GM21786 (cell line): Measurements from ENCODE around the gene RNF128.
A peak's percentile ranks its signal among the peaks of the same experiment; 100 is the strongest.
"Not testable (repeated sequence)": the region's sequence is repeated elsewhere in the genome, so short reads cannot be mapped to it uniquely, and the experiment has no call there.

Experiments
- ATAC-seq: cut with Tn5 transposase; IDR thresholded peaks from one replicate; pipeline ENCODE4 v1.9.1; 2021; ENCODE audit not compliant: unreplicated experiment

The RNF128 gene

GRCh38 chrX:106742805-106743204 lies 16.3 kb downstream of the RNF128 start:
- no peak for ATAC-seq

DNA sequence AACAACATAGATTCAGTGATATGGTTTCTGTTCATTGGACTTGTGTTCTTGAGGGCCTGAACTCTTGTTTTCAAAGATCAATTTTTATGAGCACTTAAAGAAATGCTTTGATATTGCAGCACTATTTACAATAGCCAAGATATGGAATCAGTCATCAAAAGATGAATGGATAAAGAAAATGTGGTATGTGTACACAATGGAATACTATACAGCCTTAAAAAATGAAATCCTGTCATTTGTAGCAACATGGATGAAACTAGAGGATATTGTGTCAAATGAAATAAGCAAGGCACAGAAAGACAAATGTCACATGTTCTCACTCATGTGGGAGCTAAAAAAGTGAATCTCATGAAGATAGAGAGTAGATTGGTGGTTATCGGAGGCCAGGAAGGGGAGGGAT lies 21.9 kb downstream of the RNF128 start:
- no peak for ATAC-seq

DNA sequence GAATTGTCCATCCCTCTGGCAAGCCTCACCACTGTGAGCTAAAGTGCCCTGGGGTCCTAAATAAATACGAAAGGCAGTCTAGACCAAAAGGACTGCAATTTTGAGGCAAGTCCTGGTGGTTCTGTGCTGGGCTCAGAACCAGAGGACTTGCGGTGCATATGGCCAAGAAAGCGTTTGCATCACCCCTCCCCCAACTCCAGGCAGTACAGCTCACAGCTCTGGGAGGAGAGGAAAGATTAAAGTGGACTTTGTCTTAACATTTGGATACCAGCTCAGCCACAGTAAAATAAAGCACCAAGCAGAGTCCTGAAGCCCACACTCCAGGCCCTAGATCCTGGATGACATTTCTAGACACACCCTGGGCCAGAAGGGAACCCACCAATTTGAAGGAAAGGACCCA lies 24.9 kb downstream of the RNF128 start:
- no peak for ATAC-seq

- ATAC-seq: no peak
Measured at GRCh38 chrX:106752101-106752678, 25.7 kb downstream of the RNF128 start.

- ATAC-seq: not testable (repeated sequence)
Measured at GRCh38 chrX:106769288-106769687, 42.8 kb downstream of the RNF128 start.

DNA sequence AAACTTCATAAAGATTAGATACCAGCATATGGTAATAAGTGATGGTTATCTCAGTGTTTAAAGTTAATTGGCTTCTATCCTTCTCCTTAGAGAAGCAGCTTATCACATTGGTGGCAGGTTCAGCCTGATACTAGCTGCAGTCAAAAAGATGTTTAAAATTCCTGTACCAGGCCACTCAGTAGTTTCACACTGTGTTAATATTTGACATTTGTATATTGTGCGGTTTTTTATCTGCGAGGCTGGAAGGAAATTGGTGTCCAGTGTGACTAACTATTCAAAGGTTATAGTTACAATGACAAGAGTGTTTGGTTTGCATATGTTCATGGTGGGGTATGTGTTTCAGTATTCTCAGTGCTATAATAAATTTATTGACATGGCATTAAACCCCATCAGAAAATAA lies 48.5 kb downstream of the RNF128 start:
- ATAC-seq: no peak

- ATAC-seq: no peak
Measured at GRCh38 chrX:106780264-106780663, 53.8 kb downstream of the RNF128 start.

DNA sequence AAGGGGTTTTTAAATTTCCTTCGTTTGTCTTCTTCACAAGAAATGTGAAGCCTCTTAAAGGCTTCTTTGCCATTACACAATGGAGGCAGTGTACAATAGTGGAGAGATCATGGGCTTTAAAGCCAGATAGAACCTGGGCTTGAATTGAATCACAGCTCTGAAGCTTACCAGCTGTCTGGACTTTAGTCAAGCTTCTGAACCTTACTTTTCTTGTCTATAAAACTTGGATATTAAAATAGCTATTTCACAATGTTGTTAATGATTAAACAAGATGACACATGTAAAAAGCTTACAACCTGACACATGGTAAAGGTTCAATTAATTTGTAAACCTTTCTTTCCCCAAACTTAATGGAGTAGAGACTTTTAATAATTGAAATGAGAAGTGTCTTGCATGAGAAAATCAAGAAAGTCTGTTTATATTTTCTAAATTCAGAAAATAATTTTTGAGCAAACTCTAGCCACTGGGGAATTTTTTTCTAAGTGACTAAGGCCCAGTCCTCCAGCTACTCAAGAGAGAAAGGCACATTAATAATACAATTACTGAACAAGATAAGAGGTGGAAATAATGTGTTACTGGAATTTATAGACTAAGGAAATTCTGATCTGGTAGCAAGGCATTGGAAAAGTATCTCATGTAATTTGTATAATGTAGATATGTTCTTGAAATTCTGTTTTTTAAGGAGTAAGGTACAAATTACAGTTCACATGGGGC lies 54.3 kb downstream of the RNF128 start:
- no peak for ATAC-seq

GRCh38 chrX:106783716-106784115 lies 57.2 kb downstream of the RNF128 start:
- ATAC-seq: no peak

- ATAC-seq: no peak
Measured at GRCh38 chrX:106791495-106791894, 65.0 kb downstream of the RNF128 start.

DNA sequence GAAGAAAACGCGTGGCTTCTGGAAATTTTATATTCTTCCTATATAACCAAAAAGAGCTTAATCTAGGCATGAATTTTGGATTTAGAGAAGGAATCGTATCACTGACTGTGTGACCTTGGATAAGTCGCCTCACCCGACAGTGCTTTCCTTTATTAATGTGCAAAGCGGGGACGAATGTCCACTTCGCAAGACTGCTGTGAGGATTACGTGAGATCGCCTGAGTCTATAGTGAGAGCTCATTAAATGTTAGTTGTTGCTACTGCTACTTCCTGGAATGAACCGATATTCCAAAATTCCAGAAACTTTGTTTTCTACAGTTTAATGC lies 75.5 kb downstream of the RNF128 start:
- ATAC-seq: peak; percentile 18

DNA sequence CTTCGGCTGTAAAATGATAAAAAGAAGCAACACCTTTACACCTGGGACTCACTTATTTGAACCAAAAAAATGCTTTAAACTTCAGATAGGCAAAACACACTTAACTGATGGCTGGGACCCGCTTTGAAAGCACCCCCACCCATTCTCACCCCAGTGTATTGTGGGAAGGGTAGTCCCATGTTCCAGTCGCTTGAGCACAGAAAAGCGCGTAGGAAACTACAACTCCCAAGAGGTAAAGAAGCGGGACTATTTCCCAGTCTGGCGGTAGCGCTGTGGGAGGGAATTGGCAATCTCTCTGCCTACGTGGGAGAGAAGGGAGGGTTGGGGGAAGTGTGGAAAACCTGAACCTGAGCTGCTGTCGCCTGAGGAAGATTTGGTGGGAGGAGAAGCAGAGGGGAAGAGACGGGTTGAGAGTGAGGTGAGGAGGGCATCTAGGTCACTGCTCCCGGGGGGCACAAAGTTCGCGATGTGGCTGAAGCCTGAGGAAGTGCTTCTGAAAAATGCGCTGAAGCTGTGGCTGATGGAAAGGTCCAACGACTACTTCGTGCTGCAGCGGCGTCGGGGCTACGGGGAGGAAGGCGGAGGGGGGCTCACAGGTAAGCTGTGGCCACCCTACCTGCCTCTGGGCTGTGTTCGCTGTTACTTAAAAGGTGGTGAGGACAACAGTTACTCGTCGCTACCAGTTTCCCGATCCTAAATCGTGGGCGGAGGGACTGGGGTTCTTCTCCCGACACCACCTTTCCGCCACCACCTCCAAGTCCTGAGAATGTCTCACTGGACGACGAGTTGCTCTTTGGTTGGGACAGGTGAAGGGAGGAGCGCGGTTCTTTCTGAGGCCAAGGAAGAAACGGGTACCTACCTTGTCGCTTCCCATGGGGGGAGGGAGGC lies 76.1 kb downstream of the RNF128 start, which contains the start of gene TBC1D8B:
TBC1D8B (plus strand) TSS at position 286 of the 888 bp plus-strand sequence; CDS start at position 467, 181 bp downstream.
- peak; percentile 99 for ATAC-seq

DNA sequence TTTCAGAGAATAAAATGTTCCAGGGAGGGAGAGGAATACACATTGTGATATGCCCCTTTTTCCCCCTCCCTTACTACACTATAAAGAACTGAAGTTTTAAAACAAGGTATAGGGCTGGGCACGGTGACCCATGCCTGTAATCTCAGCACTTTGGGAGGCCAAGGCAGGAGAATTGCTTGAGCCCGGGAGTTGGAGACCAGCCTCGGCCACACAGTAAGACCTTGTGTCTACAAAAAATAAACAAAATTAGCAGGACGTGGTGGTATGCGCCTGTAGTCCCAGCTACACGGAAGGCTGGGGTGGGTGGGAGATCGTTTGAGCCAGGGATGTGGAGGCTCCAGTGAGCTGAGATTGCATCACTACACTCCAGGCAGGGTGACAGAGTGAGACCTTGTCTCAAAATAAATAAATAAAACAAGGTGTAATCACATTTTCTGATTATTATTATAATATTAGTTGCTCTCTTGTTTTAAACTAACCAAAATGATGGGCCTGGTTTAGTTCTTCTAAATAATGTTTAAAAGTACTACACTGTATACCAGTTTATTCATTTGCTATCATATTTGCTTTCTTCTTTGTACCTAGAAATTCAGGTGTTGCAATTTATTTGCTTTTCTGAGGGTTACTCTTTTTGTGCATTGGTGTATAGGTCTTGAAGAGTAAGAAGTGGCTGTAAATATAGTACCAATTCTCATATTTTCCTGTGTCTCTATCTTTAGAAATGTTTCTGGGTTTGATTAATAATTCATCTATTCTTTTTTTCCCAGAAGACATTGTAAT lies 84.8 kb downstream of the RNF128 start:
- ATAC-seq: no peak

DNA sequence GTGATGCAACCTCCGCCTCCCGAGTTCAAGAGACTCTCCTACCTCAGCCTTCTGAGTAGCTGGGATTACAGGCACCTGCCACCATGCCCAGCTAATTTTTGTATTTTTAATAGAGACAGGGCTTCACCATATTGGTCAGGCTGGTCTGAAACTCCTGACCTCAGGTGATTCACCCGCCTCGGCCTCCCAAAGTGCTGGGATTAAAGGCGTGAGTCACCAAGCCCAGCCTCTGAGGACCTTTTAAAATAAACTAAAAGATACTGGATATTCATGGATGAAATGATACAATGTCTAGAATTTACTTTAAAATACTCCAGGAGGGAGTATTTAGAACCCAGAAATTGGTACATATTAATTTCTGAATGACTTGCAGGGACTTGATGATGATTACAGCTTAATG lies 86.4 kb downstream of the RNF128 start:
- not testable (repeated sequence) for ATAC-seq

DNA sequence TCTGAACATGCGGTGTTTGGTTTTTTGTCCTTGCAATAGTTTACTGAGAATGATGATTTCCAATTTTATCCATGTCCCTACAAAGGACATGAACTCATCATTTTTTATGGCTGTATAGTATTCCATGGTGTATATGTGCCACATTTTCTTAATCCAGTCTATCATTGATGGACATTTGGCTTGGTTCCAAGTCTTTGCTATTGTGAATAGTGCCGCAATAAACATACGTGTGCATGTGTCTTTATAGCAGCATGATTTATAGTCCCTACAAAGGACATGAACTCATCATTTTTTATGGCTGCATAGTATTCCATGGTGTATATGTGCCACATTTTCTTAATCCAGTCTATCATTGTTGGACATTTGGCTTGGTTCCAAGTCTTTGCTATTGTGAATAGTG lies 87.6 kb downstream of the RNF128 start:
- ATAC-seq: not testable (repeated sequence)
